Iris pigment epithelial cell (primary cell): ENCODE results near the gene HOXA13.

Source experiments
- DNase-seq: peaks from one replicate; pipeline ENCODE4 v3.0.0-alpha.2; 2011; ENCODE audit warnings: low read depth

The HOXA13 gene

GRCh38 chr7:27148031-27148755 is 51.7 kb downstream of the HOXA13 start:
- no peak for DNase-seq

- DNase-seq, result no peak
These were observed 52.5 kb downstream of the HOXA13 start, which contains the start of gene HOXA6 for GRCh38 chr7:27147199-27148030. TSS of gene HOXA6 (minus strand) at chr7:27147774. CDS start at chr7:27147749, 25 bp downstream.

DNA sequence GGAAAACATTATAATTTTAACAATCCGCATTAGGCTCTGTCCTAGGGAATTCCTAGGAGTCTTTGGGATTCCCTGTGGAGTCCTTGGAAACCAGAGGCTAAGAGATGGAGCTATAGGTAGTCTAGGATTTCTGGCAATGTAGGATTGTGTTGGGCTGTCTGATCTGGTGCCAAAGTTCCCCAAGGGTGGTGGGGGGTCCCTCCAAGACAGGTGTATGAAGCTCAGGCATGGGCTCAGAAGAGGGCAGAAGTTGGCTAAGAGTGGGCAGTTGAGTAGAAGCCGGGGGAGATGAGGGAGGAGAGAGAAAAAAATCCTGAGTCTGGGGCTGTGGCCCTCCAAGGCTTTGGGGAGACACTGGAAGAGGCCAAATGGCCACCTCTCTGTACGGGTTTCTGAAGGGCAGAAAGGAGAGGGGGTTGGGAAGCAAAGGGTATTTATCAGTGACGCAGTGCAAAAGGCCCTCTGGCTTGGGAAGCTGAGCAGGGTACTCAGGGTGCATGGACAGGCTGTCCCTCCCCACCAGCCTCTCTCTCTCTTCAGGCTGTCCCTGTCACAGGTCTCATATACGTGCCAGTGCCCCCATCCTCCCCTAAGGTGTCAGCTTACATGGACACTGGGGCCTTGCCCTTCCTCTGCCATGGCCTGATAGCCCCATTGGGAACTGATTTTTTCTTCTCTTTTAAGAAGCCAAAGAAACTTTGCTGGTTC is 53.2 kb downstream of the HOXA13 start:
- DNase-seq, result no peak

GRCh38 chr7:27145914-27146412 is 53.9 kb downstream of the HOXA13 start:
- no peak for DNase-seq

DNA sequence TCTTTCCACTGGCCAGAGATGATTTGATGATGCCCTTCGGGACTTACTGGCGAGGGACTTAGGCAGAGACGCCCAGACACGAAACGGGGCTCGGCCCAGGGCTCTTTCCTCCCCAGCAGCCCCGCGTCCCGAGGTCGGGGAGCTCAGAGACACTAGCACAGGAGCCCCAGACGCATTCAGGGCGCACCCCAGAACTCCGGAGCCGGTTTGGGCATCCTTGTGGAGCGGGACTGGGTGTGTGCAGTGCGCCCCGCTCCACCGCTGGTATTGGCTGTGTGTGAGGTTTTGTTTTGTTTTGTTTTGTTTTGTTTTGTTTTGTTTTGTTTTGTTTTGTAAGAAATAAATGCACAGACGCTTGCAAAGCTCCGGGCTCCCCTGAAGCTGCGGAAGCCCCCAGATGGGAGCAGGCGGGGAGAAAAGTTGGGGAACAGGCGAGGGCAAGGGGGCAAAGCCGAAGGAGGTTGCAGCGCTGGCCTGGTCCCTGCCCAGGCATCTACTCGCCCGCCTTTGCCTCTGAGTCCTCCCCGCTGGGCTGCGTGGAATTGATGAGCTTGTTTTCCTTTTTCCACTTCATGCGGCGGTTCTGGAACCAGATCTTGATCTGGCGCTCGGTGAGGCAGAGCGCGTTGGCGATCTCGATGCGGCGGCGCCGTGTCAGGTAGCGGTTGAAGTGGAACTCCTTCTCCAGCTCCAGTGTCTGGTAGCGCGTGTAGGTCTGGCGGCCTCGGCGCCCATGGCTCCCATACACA is 54.6 kb downstream of the HOXA13 start:
- DNase-seq, result no peak

GRCh38 chr7:27144781-27145164 is 55.1 kb downstream of the HOXA13 start:
- no peak for DNase-seq
